ENCODE data around the gene FMN2.

DNA sequence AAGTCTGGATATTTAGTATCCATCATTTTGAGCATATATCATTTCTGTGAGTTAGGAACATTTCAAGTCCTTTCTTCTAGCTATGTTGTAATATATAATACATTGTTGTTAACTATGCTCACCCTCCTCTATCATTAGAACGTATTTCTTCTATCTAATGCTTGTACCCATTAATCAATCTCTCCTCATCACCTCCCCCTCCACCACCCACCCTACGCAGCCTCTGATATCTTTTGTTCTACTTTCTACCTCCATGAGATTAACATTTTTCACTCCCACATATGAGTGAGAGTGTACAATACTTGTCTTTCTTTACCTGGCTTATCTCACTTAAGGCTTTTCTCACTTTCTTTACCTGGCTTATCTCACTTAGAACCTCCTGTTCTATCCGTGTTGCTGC is 156.2 kb downstream of the FMN2 start:
- TF ChIP-seq, protein P1, sequence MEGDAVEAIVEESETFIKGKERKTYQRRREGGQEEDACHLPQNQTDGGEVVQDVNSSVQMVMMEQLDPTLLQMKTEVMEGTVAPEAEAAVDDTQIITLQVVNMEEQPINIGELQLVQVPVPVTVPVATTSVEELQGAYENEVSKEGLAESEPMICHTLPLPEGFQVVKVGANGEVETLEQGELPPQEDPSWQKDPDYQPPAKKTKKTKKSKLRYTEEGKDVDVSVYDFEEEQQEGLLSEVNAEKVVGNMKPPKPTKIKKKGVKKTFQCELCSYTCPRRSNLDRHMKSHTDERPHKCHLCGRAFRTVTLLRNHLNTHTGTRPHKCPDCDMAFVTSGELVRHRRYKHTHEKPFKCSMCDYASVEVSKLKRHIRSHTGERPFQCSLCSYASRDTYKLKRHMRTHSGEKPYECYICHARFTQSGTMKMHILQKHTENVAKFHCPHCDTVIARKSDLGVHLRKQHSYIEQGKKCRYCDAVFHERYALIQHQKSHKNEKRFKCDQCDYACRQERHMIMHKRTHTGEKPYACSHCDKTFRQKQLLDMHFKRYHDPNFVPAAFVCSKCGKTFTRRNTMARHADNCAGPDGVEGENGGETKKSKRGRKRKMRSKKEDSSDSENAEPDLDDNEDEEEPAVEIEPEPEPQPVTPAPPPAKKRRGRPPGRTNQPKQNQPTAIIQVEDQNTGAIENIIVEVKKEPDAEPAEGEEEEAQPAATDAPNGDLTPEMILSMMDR (IDR thresholded peaks at IDR 0.05): no peak
- TF ChIP-seq ZFX (IDR thresholded peaks at IDR 0.05; ENCODE audit: borderline replicate concordance): no peak
